Measurements from ENCODE around the gene TM6SF1. TPM values are rescaled to one million over a fixed set of nuclear protein-coding genes. Genes with fewer than 3 reads are reported as not detected.

The TM6SF1 gene
- total RNA-seq, 6 donors from 2014 or later = 7.5 to 27.1 (median 21.4) TPM

DNA sequence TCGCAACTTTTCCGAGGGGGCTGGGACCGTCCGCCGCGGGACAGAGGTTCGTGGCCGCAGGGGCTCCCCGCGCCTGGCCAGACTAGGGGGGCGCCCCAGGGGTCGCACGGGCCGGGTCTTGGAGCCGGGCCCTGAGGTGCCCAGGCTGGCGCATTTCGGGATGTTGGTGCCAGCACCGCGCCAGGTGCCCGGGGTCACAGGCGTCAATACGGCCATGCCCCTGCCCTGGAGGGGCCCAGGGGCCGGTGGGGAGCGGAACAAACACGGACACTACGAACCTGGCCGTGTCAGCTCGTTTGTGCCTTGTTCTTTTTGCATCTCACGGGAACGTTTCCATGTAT lies 366 bp downstream of the TM6SF1 start:
- H3K4me1 ChIP-seq = peaks cover 35 to 50% (median 39%) of the 10 kb centered on the region in 4 donors
- peak overlapping the region; percentile 50 to 82 (median 63) for H3K4me3 ChIP-seq
- H3K27ac ChIP-seq = peak overlapping the region; percentile 84 to 89 (median 86)
- no peaks in the 10 kb centered on the region for H3K36me3 ChIP-seq
- WGBS, 2 donors = 3 to 6% methylated on average over 5 to 24 of the region's 30 CpGs
- no peaks in the 10 kb centered on the region for H3K9me3 ChIP-seq
- ATAC-seq (ENCODE audit: low FRiP score in 2 of 2) (peak in 1 of 2 donors; percentile 6), DNase-seq (no peak)
- TF ChIP-seq EP300 (IDR thresholded peaks at IDR 0.05) = no peak
- no peak for TF ChIP-seq POLR2AphosphoS5 (IDR thresholded peaks at IDR 0.05)
- TF ChIP-seq, protein P1, sequence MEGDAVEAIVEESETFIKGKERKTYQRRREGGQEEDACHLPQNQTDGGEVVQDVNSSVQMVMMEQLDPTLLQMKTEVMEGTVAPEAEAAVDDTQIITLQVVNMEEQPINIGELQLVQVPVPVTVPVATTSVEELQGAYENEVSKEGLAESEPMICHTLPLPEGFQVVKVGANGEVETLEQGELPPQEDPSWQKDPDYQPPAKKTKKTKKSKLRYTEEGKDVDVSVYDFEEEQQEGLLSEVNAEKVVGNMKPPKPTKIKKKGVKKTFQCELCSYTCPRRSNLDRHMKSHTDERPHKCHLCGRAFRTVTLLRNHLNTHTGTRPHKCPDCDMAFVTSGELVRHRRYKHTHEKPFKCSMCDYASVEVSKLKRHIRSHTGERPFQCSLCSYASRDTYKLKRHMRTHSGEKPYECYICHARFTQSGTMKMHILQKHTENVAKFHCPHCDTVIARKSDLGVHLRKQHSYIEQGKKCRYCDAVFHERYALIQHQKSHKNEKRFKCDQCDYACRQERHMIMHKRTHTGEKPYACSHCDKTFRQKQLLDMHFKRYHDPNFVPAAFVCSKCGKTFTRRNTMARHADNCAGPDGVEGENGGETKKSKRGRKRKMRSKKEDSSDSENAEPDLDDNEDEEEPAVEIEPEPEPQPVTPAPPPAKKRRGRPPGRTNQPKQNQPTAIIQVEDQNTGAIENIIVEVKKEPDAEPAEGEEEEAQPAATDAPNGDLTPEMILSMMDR (IDR thresholded peaks at IDR 0.05) = no peak
- no peak for TF ChIP-seq POLR2A (IDR thresholded peaks at IDR 0.05)
- peaks cover 0 to 9% (median 0%) of the 10 kb centered on the region in 4 donors for H3K27me3 ChIP-seq

DNA sequence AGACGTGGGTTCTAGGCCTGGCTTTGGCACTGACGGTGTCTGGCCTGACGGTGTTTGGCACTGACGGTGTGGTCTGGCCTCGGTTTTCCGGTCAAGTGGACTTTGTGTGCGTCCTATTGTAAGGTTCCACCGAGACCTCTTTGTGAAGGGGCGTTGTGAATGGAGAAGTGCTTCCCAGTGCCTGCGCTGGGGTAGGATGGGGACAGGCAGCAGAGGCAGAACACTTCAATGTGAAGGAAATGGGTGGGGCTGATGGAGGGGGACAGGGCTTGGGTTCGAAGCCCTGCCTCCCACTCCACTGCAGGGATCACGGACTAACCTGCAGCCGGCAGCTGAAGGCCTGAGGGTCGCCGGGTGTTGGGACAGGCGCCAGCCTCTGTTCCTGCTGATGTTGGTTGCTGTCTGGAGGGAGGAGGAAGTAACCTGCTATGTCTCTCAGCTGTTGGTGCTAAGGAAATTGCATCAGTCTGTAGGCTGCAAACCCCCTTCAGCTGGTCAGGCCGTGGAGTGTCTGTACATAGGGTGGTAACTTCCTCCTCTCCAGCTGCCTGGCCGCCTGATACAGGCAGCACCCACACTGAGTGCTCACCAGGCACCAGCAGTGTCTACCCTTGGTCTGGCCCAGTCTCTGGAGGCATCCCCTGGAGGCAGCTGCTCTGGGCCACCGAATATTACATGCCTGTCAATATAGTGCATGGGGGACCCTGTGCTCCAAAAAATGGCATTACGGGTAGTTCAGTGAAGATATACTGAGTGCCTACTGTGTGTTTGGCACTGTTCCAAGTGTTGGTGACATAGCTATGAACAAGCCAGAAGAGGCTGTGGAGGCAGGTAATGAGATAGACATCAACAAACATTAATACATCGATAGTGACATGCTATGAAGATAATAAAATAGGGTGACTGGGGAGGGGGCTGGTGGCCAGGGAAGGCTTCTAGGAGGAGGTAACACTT lies 1.1 kb downstream of the TM6SF1 start:
- H3K36me3 ChIP-seq = peaks cover 0 to under 1% (median 0%) of the 10 kb centered on the region in 4 donors
- TF ChIP-seq, protein P1 (IDR thresholded peaks at IDR 0.05) = no peak
- peak; percentile 59 to 75 for TF ChIP-seq POLR2AphosphoS5 (IDR thresholded peaks at IDR 0.05)
- TF ChIP-seq EP300 (IDR thresholded peaks at IDR 0.05) = peak in 2 of 4 donors; percentile 38 to 64
- TF ChIP-seq POLR2A (IDR thresholded peaks at IDR 0.05) = peak in 3 of 4 donors; percentile 50 to 75 (median 58)
- peak overlapping the region; percentile 84 to 89 (median 86) for H3K27ac ChIP-seq
- H3K27me3 ChIP-seq = peaks cover 0 to 9% (median 0%) of the 10 kb centered on the region in 4 donors
- H3K9me3 ChIP-seq = no peaks in the 10 kb centered on the region
- peak; percentile 90 for ATAC-seq (ENCODE audit: low FRiP score in 2 of 2)
- DNase-seq = peak; percentile 81 to 88
- peak overlapping the region; percentile 3 to 64 (median 56) for H3K4me3 ChIP-seq
- H3K4me1 ChIP-seq = peaks cover 42 to 57% (median 46%) of the 10 kb centered on the region in 4 donors
- WGBS, 2 donors = 19 to 20% methylated on average over 15 to 21 of the region's 21 CpGs

DNA sequence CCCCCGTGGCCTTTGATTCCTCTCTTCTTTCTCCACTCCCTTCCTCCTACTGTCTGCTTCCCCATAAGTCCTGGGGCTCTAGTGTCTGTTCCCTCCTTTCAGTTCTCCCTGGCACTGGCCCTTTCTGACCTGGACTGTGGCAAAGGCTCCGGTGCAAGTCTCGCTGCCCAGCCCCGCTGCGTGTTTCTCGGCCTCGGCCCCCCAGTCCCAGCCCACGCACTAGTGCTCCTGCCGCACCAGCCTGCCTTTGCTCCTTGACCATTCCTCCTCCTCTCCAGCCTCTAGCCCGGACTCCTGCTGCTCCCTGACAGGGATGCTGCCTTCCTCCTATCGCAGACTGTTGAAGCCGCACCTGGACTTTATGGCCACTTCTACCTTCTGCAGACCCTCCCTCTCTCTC lies 2.1 kb downstream of the TM6SF1 start:
- Histone ChIP-seq H3K27me3 (peaks cover 0 to 9% (median 0%) of the 10 kb centered on the region in 4 donors), H3K4me3 (peak overlapping the region in 1 of 4 donors; percentile 64)
- ATAC-seq (ENCODE audit: low FRiP score in 2 of 2) = peak in 1 of 2 donors; percentile 25

DNA sequence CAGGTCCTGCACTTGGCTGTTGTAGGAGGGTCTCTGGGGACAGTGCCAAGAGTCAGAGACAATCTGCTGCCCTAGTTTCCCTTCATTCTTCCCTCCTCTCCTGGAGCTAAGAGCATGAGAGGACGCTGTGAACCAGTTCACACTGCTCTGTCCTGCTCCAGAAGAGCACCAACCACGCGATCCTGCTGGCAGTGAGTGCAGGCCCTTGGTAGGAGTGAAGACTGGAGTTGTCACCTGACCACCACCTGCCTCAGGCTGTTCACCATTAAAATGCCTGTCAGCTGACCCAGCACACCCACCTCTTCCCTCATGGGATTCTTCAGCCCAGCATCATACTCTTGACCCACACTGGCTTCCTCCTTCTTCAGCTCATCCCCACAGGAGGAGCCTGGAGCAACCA lies 2.9 kb downstream of the TM6SF1 start:
- 81 to 88% methylated on average over 2 to 3 of the region's 3 CpGs for WGBS, 2 donors
- H3K4me1 ChIP-seq = peaks cover 47 to 64% (median 53%) of the 10 kb centered on the region in 4 donors
- H3K4me3 ChIP-seq = no peak overlapping the region
- no peaks in the 10 kb centered on the region for H3K9me3 ChIP-seq
- peaks cover 0 to 9% (median 0%) of the 10 kb centered on the region in 4 donors for H3K27me3 ChIP-seq
- TF ChIP-seq, protein P1 (IDR thresholded peaks at IDR 0.05) = no peak
- TF ChIP-seq EP300 (IDR thresholded peaks at IDR 0.05) (no peak), POLR2AphosphoS5 (IDR thresholded peaks at IDR 0.05) (no peak), POLR2A (IDR thresholded peaks at IDR 0.05) (no peak)
- H3K27ac ChIP-seq = peak overlapping the region in 2 of 4 donors; percentile 27
- H3K36me3 ChIP-seq = peaks cover 0 to 16% (median 8%) of the 10 kb centered on the region in 4 donors
- DNase-seq = no peak
- ATAC-seq (ENCODE audit: low FRiP score in 2 of 2) = no peak

More for the DNA sequence above, 2.1 kb downstream of the TM6SF1 start:
- no peaks in the 10 kb centered on the region for H3K9me3 ChIP-seq
- peaks cover 0 to 8% (median 5%) of the 10 kb centered on the region in 4 donors for H3K36me3 ChIP-seq
- H3K4me1 ChIP-seq = peaks cover 47 to 64% (median 53%) of the 10 kb centered on the region in 4 donors
- peak overlapping the region; percentile 27 to 87 (median 82) for H3K27ac ChIP-seq
- 85 to 93% methylated on average over 12 of the region's 12 CpGs for WGBS, 2 donors
- peak in 1 of 2 donors; percentile 71 for DNase-seq
- TF ChIP-seq, protein P1 (IDR thresholded peaks at IDR 0.05) = no peak
- TF ChIP-seq POLR2AphosphoS5 (IDR thresholded peaks at IDR 0.05) (no peak), POLR2A (IDR thresholded peaks at IDR 0.05) (no peak), EP300 (IDR thresholded peaks at IDR 0.05) (no peak)

Measured in upper lobe of left lung (tissue), 6 donors.